GM18502 (cell line): ENCODE measurements around the gene KRT13.

ENCODE experiments used
- ATAC-seq: cut with Tn5 transposase; IDR thresholded peaks from one replicate; pipeline ENCODE4 v1.9.1; 2021; ENCODE audit warnings: mild to moderate bottlenecking; ENCODE audit not compliant: unreplicated experiment, poor library complexity

Gene KRT13

DNA sequence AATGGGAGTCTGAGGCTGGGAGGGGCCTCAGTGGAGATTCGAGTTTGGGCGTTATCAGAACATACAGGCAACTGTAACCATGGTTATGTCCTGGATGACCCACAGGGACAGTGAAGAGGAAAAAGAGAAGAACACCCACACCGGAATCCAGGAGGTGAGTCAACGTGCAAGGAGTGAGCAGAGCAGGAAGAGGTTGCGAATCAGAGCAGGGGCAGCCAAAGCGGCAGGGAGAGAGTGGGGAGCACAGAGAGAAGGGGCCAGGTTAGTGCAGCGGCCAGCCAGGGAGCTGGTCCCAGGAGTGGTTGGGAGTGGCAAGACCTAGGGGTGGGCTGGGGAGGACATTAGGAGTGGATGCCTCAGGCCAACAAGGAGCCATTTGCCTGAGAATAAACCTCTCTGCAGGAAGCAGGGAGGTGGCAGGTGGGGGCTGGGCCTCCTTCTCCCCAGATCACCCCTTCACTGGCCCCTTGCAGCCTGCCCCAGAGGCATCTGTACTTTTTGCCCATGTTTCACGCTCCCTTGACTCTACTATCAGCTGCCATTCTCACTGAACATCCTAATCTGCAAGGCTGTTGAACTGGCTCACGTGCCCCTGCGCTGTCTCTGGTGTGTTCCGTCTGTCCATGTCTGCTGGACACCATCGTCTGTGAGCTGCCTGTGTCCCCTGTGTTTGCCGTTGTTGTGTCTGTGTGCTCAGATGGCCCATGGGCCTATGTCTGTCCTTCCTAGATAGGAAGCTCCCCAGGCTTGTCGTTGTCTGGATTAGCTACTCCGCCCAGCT lies 5.1 kb downstream of the KRT13 start:
- ATAC-seq, result no peak

DNA sequence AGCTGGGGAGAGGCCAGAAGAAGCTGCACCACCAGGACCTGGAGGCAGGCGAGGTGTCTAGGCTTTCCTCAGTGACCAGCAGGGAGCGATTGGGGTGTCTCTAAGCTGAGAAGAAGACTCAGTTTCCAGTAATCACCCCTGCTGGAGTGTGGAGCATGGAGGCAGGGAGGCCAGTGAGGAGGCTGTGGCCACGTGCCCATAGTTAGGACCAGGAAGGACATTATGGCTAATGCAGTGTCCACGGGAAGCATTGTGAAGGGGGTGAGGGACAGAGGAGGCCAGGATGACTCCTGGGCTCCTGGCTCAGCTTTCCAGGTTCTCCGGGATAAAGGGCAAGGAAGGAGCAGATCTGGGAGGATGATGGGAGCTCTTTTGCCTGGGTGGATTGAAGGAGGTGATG lies 5.7 kb downstream of the KRT13 start:
- ATAC-seq, result no peak

DNA sequence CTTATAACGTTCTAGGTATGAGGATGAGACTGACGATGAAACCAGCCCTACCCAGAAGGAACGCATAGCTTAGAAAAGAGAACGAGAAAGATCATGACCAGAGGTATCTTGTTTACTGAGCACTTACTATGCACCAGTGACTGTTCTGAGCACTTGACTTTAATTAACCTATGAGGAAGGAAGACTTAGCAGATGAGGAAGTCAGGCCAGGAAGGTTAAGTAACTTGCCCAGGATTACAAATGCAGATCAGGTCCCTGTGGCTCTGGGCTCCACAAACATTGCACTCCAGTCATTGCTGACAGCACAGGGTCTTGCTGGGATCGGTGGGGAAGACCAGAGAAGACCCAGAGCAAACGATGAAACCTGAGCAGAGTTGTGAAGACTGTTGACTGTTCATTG lies 7.1 kb downstream of the KRT13 start:
- ATAC-seq, result no peak

DNA sequence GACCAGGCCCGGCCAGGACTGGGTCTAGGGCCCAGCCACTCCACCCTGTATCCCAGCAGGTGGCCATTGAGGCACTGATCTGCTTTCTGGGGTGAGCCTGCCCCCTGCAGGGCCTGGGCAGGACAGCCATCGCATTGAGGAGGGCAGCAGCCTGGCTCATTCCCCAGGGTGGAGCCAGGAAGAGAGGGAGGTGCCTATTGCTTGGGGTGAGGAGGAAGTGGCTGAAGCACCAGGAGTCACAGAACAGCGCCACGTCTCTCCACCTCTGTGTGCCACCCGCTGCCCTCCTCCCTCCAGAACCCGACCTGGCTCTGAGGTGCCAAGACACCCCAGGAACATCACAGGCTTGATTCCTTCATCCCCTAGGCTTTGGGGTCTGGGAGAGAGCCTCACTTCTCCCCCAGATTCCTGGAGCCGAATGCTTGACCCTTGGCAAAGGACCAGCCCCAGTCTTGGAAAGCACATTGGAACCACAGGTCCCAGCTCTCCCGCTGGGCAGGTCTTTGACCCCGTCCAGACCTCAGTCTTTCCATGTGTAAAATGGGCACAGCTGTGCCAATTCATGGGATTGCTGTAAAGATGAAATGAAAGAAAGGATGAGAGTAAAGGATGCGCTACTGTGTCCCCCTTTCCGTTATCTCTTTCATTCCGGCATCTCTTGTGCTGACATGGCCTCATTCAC lies 8.5 kb downstream of the KRT13 start:
- ATAC-seq, result no peak

DNA sequence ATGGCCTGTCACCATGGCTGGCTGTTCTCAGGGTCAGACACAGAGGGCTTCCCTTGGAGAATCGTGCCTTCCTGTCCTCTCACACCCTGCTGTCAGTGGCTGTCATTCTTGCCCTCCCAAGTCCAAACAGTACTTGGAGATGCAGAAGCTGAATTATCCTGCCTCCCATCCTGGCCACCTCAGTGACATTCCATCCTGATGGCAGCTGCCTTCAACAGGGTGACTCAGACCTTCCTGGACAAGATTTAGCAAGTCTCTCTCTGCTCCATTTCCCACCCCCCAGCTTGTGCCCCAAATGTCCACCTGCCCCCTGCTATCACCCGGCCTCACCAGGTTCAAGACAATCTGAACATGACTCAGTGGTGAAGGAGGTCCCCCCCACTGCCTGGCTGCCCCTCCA lies 10.9 kb downstream of the KRT13 start:
- no peak for ATAC-seq

DNA sequence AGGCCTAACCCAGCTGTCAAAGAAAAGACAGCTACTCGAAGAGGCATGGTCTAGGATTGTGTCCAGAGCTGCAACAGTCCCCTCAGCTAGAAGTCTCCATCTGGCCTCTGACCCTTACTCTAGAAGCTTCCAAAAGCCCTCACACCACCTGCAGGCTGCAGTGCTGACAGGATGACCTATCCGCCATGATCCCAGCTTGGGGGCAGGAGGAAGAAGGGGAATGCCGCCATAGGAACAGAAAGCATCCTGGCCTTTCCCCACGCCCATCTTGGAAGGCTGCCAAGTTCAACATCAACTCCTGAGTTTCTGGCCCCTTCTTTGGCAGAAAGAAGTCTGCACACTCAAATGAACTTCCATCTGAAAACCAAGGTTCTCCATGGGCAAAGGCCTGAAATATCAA lies 12.6 kb downstream of the KRT13 start:
- no peak for ATAC-seq

DNA sequence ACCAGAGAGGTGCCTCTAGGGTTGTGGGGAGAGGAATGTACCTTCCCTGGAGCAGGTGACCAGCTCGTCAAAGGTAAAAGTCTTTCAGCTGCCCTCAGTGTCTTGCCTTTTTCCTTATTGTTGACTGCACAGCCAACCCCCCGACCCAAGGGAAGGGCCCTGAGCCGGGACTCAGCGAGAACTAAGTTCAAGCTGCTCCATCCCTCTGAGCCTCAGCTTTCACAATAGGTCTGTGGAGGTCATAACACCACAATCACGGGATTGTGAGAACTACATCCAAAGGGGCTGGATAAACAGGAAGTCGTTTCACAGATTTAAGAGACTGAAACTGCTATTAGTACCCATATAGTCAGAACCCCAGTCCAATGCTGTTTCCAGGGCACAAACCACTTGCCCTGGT lies 13.1 kb downstream of the KRT13 start:
- ATAC-seq, result no peak

DNA sequence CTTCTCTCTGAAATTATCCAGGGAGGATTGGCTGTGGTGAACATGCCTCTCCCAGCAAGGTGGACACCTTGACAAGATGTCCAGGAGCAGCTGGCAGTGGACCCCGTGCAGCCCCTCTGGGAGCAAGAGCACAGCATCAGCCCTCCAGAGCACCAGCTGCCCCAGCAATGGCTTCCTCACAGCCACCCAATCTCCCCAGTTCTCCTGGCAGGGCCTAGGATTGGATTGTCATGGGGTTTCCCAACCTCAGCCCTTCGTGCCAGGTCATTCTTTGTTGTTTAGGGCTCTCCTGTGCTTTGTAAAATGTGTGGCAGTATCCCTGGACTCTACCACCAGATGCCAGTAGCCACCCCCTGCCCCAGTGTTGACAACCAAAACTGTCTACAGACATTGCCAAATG lies 13.9 kb downstream of the KRT13 start:
- ATAC-seq, result no peak

DNA sequence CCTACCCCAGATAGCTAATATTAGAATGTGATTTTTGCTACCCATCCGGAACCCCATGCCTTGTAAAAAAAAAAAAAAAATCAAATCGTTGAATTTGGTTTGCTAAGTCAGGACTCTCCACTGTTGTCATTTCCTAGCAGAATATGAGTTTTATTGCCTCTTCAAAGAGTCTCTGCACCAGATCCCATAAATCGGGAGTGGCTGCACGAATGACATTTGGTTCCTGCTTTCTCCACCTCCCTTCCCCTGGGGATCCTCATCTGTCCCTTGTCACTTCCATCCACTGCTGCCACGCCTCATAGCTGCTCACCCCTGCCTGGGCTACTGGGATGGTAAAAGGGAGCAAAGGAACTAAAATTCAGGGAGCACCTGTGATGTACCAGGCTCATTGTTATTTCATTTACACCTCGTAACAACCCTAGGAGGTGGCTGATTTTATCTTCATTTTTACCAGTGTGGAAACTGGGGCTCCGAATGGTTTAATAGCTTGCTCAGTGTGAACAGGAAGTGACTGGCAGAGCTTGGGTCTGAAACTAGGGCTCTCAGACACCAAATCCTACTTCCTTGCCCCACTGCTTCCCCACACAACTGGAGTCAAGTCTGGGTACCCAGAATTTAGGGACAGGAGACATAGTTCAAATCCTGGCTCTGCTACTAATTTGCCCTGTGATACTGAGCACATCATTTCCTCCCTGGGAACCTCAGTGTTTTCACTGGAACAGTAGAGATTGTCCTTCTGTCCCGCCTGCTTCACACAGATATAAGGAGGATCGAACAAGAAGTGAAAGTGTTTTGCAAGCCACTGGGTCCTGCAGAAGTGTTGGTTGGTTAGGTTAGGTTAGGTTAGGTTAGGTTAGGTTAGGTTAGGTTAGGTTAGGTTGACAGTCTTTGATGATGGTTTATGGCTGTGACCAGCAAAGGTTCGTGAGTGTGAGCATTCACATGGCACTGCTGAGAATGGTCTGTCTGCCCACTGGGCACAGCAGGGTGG lies 15.1 kb downstream of the KRT13 start:
- ATAC-seq, result no peak

DNA sequence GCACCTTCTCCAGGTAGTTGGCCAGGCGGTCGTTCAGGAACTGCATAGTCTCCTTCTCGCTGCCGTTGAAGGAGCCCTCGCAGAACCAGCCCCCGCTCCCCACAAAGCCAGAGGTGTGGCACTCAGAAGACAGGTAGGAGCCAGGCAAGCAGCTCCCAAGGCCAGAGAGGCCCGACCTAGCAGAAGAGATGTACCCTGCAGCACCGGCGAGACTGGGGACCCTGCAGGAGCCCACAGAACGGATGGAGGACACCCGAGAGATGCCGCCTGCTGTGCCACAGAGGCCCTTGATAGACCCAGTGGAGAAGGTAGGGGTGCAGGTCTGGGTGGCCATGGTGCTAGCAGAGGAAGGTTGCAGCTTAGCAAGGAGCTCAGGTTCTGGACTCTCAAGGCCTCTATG lies 15.9 kb downstream of the KRT13 start, which contains the start of gene KRT36:
KRT36 (minus strand) TSS at position 380 of the 400 bp plus-strand sequence; CDS start at position 334, 46 bp downstream.
- ATAC-seq, result no peak

DNA sequence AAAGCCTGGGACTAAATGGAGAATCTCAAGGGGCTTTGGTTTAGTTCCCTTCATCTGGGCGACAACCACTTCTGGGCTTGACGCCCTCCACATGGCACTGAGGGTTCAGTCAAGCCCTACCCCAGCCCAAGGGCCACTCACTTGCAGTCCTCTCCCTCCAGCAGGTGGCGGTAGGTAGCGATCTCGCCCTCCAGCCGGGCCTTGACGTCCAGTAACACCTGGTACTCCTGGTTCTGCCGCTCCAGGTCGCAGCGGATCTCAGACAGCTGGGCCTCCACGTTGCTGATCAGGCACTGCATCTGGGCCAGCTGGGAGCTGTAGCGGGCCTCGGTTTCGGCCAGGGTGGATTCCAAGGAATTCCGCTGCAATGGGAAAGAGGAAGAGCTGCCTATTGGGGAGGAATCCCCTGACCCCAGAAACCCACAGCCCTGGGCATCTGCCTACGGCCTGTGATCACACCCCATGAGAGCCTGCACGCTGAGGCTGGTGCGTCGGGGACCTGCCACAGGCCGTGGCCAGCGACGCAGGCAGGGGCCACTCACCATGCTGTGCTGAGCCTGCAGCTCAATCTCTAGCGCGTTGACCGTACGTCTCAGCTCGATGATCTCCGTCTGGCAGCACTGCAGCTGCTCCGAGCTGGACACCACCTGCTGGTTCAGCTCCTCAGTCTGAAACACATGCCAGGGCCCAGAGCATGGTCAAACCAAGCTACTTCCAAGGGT lies 18.4 kb downstream of the KRT13 start:
- ATAC-seq, result no peak

DNA sequence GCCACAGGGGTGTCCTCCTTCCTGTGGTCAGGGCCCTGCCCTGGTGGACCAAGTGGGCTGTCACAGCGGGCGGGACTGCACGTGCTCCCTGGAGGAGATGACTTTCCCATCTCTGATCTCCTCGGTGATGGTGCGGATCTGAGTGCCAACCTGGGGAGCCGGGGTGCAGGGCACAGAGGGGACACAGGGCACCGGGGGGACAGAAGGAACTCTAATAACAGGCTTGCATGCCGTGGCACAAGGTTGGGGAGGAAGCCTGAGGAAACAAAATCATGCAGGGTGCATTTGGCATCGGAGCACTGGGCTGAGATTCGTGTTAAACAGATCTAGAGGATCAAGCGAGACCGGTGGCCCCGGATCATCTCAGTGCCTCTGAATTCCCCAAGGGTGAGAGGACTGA lies 19.1 kb downstream of the KRT13 start:
- no peak for ATAC-seq

DNA sequence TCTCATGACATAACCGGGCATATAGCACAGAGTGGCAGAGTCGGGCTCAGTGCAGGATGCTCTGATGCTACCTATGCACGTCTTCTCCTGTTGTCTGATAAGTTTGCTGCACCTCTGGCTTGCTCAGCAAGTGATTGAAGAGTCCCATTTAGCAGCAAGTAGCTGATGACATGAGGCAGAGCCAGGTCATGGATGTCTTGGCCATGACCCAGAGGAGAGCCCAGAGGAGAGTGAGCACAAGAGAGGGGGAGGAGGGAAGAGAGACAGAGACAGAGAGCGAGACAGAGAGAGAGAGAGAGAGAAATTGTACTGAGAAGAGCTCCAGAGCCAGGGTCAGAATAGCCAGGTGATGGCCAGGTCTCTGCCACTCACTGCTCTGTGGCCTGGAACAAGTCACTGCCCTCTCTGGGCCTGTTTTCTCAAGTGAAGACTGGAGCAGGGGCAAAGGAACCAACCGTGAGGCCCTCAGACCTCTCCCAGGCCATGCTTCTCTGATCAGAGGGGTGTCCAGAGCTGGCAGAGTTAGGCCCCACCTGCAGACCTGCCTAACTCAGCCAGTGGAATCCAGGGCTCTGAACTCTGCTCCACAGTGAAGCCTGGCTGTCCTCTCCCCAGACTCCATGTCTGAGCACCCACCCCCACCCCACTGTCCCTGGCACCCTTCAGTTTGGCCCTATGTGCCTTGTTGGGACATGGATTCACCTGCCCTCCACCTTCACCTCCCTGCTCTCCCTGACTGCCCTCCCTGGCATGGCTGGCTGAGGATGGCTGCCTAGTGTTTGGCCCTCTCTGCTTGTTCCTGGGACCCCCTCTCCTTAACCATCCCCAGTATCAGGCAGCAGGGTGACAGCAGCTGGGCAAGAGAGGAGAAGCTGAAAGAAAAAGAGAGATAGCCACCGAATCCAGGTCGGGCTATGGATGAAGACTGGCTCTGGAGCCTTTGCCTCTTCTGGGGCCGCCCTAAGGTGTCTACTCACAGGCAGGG lies 20.2 kb downstream of the KRT13 start:
- no peak for ATAC-seq

DNA sequence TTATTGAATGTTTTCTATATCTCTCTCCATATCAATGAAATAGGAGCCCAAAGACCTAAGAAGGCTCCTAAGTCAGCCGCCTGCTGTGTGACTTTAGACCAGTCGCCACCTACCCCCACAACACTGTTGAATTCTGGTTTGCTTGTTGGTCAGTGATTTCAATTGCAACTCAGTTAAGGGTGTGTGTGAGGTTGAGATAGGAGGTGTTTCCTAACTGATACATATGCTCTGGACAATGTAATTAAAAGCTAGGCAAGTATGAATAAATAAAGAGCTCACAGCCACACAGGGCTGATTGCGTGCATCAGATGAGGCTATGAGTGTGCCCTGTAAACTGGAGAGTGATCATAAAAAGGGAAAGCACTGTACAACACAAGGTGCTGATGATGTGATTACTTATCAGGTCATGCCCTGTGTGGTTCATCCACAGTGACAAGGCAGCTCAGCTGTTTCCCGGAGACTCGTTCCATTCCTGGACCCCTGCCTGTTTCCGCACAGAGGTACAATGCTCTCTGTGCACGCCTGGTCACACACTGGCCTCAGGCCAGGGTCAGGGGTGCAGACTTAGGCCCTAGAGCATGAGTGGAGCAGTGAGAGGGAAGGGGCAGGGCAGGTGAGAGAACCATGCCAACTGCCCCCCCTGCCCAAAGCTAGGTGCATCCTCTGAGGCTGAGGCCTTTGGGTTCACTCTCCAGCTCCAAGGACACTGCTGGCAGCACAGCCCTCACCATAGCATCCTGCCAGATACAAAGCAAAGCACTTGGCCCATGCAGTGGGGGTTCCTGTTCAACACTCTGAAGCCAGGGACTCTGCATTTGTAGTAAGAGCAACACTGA lies 21.2 kb downstream of the KRT13 start:
- no peak for ATAC-seq

DNA sequence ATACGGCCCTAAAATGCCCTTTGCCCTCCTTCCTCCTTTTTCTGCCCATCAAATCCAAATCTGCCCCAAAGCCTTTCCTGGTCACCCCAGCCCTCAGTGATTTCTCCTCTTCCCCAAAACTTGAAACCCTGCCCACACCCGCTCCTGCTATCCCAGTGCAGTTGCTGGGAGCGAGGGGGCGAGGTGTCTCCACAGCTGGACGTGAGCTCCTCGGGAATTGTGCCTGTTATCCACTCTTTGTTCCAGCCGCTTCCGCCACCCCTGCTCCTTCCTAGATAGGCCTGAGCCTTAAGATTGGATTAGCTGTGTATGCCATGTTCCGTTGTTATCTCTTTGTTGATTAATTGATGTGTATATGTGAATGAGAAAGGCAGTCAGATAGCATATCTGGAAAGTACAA lies 21.9 kb downstream of the KRT13 start:
- no peak for ATAC-seq

DNA sequence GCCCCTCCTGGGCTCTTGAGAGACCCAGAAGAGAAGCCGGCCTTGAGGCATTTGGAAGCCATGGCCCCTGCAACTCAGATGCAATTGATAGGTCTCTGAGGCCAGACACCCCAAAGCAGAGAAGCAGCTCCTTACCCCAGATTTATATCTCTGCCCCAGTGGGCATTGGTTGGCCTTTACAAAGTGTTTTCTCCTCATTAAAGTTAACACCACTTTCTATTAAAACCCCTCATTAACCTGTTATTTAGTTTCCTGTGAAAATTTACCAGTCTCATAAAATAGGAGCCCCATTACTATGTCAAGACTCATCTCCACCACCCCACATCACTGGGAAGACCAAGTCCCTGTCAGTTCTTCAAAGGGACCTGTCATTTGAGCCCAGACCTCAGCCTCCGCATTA lies 24.4 kb downstream of the KRT13 start, which contains the start of gene KRT35:
KRT35 (minus strand) TSS at position 116 of the 400 bp plus-strand sequence; CDS start at position 62, 54 bp downstream.
- no peak for ATAC-seq

DNA sequence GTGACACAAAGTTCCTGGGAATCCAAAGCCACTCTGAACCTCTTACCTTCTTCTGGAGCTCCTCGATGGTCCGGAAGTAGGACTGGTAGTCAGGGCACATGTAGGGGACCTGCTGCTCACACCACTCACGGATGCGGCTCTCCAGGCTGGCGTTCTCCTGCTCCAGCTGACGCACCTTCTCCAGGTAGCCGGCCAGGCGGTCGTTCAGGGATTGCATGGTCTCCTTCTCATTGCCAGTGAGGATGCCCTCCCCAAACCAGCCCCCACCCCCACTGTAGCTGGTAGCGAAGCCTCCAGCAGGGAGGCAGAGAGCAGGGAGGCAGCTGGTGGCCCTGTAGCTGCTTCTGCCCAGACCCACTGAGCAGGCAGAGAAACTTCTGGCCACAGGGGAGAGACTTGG lies 24.8 kb downstream of the KRT13 start:
- no peak for ATAC-seq

DNA sequence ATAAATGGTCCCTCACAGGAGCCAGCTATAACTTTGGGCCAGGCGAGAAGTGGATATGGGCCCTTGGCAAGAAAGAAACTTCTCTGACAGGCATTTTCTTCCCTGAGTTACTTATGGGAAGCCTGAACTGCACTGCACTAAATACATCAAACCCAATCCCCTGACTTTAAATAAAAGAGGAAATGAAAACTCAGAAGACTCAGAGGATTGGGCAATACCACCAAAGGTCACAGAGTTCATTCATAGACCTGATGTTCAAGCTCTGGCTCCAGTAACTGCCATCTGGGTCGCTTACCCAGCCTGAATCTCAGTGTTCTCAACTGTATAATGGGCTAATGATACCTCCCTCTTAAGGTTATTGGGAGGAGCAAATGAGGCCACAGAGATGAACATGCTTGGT lies 25.3 kb downstream of the KRT13 start:
- ATAC-seq, result no peak
